K562 (cell line): ENCODE results near the gene BRD4. TPM values are rescaled to one million over a fixed set of nuclear protein-coding genes. Genes with fewer than 3 reads are reported as not detected.

ENCODE experiments used
- ATF3 ChIP-seq, 2 experiments: fragments of 450-650 bp in 1 of 2; sonication (generic) in 1 of 2; formaldehyde crosslinking in 1 of 2; IDR thresholded peaks in 1 of 2; conservative IDR thresholded peaks in 1 of 2; 2 replicates each; pipeline versions ENCODE4 v1.6.1 to v1.8.1; 2016 to 2023; ENCODE audit warnings: mild to moderate bottlenecking in 2 of 2, moderate library complexity in 2 of 2, inconsistent platforms in 1 of 2, missing genetic modification reagents in 1 of 2
- CBX1 ChIP-seq: sonication (generic); IDR thresholded peaks from 2 replicates; pipeline ENCODE4 v1.6.1; 2016; ENCODE audit warnings: antibody characterized with exemption, low read depth, mild to moderate bottlenecking
- CEBPB ChIP-seq: fragments of 450-650 bp; IDR thresholded peaks from 2 replicates; pipeline ENCODE4 v1.6.1; 2016; ENCODE audit warnings: missing genetic modification characterization, missing compliant biosample characterization
- CREB1 ChIP-seq, 2 experiments: sonication (generic) in 1 of 2; formaldehyde crosslinking in 1 of 2; IDR thresholded peaks; 2 replicates each; pipeline versions ENCODE4 v1.6.1 to v1.8.0; 2012 to 2022; ENCODE audit warnings: inconsistent platforms in 1 of 2, mild to moderate bottlenecking in 1 of 2, missing genetic modification reagents in 1 of 2, moderate library complexity in 1 of 2
- GTF2E2 ChIP-seq: fragments of 200-800 bp; sonication (Bioruptor generic); IDR thresholded peaks from 2 replicates; pipeline ENCODE4 v1.6.1; 2016; ENCODE audit warnings: missing genetic modification characterization, missing compliant biosample characterization
- HDGF ChIP-seq: fragments of 450-650 bp; IDR thresholded peaks from 2 replicates; pipeline ENCODE4 v1.6.1; 2016
- KDM1A ChIP-seq, 2 experiments: fragments of 450-650 bp; IDR thresholded peaks; 2 replicates each; pipeline ENCODE4 v1.6.1; 2016; ENCODE audit warnings: mild to moderate bottlenecking in 2 of 2
- MAFF ChIP-seq: IDR thresholded peaks from 2 replicates; pipeline ENCODE4 v1.6.1; 2012; ENCODE audit warnings: low read length, improper control_type of control experiment
- ZNF24 ChIP-seq: fragments of 450-650 bp; IDR thresholded peaks from 2 replicates; pipeline ENCODE4 v1.6.1; 2016
- polyA plus RNA-seq, 8 experiments: library from polyadenylated mRNA; depleted of rRNA in 4 of 8; stranded (reverse) in 5 of 8; unstranded in 3 of 8; fragments of >200 nt; fragmentation: Nextera tagmentation in 2 of 8; fragmentation: Illumina TruSeq in 1 of 8; extraction: Ambion mirVana in 2 of 8; extraction: Trizol in 1 of 8; gene quantifications; 2 replicates each; pipeline versions ENCODE4 v1.2.1 to v1.2.3, GENCODE V29; 2011 to 2014; ENCODE audit warnings: inconsistent platforms in 1 of 8, missing spikeins in 1 of 8
- total RNA-seq, 7 experiments: library from RNA; depleted of rRNA in 6 of 7; stranded (reverse); fragments of >200 nt in 6 of 7; fragmentation: Illumina TruSeq in 2 of 7; extraction: Trizol in 2 of 7; gene quantifications; 2 replicates each; pipeline versions ENCODE4 v1.2.1 to v1.2.3, GENCODE V29; 2011 to 2021; ENCODE audit warnings: low replicate concordance in 1 of 7
- TF ChIP-seq, protein P1 (sequence below): fragments of 150-350 bp; conservative IDR thresholded peaks from 2 replicates; pipeline ENCODE4 v1.6.1; 2014; ENCODE audit warnings: low read length
- TF ChIP-seq, protein P2 (sequence below): fragments of 200-800 bp; sonication (Bioruptor generic); IDR thresholded peaks from 2 replicates; pipeline ENCODE4 v1.6.1; 2017; ENCODE audit warnings: missing genetic modification characterization, missing compliant biosample characterization
- TF ChIP-seq, protein P3 (sequence below), 2 experiments: fragments of 450-650 bp in 1 of 2; sonication (generic) in 1 of 2; formaldehyde crosslinking in 1 of 2; IDR thresholded peaks; 2 replicates each; pipeline versions ENCODE4 v1.7.1 to v1.9.0; 2016 to 2022; ENCODE audit warnings: inconsistent platforms in 1 of 2, mild to moderate bottlenecking in 1 of 2, missing genetic modification reagents in 1 of 2

Gene BRD4
- total and polyA plus RNA-seq, 9 of the 15 experiments (the other 6 are each of a cell fraction or from before 2014, with no cell fraction given), result 1.8 to 105 (median 15.6) TPM

DNA sequence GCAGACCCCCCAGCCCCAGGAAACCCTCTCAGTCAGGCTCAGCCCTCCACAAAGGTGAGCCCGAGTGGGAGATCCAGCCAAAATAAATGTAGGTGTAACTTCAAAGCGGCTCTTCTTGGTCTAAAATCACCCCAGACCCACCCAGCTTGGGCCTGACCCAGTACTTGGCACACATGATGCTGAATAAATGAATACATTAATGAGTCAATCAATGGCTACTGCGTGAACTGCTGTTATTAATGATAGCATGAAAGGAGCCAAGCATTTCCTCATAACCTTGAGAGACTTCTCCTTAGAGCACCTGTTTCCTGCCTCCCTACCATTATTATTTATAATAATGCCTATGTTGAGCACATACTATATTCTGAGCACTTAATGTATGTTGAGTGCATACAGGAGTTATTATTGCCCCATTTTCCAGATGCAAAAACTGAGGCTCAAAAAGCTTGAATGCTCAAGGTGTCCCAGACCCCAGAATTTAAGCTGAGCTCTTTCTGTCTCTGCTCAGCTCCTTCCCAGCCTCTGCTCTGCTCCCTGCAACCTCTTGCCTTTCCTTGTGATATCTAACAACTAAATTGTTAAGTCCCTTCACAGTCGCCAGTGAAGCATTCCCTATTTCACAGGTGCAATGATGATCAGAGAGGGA is 135.9 kb downstream of the BRD4 start (continued):
- TF ChIP-seq, protein P1, sequence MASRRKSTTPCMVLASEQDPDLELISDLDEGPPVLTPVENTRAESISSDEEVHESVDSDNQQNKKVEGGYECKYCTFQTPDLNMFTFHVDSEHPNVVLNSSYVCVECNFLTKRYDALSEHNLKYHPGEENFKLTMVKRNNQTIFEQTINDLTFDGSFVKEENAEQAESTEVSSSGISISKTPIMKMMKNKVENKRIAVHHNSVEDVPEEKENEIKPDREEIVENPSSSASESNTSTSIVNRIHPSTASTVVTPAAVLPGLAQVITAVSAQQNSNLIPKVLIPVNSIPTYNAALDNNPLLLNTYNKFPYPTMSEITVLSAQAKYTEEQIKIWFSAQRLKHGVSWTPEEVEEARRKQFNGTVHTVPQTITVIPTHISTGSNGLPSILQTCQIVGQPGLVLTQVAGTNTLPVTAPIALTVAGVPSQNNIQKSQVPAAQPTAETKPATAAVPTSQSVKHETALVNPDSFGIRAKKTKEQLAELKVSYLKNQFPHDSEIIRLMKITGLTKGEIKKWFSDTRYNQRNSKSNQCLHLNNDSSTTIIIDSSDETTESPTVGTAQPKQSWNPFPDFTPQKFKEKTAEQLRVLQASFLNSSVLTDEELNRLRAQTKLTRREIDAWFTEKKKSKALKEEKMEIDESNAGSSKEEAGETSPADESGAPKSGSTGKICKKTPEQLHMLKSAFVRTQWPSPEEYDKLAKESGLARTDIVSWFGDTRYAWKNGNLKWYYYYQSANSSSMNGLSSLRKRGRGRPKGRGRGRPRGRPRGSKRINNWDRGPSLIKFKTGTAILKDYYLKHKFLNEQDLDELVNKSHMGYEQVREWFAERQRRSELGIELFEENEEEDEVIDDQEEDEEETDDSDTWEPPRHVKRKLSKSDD, result no peak
- TF ChIP-seq KDM1A (IDR thresholded peaks at IDR 0.05) (peak; percentile 43 to 73; a peak in 2 of 4 replicates), CEBPB (tag) (no peak), CBX1 (0 out of 2 replicates have a peak, but pooled peaks have one; percentile 23), ZNF24 (no peak), HDGF (no peak), CREB1 (IDR thresholded peaks at IDR 0.05) (no peak), CREB1 (CRISPR knock-in tag; IDR thresholded peaks at IDR 0.05) (no peak), GTF2E2 (tag) (no peak), ATF3 (IDR thresholded peaks at IDR 0.05) (no peak), ATF3 (CRISPR knock-in tag; conservative IDR thresholded peaks at IDR 0.05) (no peak), MAFF (no peak)
- TF ChIP-seq, protein P2, sequence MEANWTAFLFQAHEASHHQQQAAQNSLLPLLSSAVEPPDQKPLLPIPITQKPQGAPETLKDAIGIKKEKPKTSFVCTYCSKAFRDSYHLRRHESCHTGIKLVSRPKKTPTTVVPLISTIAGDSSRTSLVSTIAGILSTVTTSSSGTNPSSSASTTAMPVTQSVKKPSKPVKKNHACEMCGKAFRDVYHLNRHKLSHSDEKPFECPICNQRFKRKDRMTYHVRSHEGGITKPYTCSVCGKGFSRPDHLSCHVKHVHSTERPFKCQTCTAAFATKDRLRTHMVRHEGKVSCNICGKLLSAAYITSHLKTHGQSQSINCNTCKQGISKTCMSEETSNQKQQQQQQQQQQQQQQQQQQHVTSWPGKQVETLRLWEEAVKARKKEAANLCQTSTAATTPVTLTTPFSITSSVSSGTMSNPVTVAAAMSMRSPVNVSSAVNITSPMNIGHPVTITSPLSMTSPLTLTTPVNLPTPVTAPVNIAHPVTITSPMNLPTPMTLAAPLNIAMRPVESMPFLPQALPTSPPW (CRISPR knock-in tag), result no peak
- TF ChIP-seq, protein P3, sequence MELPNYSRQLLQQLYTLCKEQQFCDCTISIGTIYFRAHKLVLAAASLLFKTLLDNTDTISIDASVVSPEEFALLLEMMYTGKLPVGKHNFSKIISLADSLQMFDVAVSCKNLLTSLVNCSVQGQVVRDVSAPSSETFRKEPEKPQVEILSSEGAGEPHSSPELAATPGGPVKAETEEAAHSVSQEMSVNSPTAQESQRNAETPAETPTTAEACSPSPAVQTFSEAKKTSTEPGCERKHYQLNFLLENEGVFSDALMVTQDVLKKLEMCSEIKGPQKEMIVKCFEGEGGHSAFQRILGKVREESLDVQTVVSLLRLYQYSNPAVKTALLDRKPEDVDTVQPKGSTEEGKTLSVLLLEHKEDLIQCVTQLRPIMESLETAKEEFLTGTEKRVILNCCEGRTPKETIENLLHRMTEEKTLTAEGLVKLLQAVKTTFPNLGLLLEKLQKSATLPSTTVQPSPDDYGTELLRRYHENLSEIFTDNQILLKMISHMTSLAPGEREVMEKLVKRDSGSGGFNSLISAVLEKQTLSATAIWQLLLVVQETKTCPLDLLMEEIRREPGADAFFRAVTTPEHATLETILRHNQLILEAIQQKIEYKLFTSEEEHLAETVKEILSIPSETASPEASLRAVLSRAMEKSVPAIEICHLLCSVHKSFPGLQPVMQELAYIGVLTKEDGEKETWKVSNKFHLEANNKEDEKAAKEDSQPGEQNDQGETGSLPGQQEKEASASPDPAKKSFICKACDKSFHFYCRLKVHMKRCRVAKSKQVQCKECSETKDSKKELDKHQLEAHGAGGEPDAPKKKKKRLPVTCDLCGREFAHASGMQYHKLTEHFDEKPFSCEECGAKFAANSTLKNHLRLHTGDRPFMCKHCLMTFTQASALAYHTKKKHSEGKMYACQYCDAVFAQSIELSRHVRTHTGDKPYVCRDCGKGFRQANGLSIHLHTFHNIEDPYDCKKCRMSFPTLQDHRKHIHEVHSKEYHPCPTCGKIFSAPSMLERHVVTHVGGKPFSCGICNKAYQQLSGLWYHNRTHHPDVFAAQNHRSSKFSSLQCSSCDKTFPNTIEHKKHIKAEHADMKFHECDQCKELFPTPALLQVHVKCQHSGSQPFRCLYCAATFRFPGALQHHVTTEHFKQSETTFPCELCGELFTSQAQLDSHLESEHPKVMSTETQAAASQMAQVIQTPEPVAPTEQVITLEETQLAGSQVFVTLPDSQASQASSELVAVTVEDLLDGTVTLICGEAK (IDR thresholded peaks at IDR 0.05), result no peak
- TF ChIP-seq, protein P3 (CRISPR knock-in tag; IDR thresholded peaks at IDR 0.05), result no peak
